ENCODE results near the gene EBPL.

EBPL gene

DNA sequence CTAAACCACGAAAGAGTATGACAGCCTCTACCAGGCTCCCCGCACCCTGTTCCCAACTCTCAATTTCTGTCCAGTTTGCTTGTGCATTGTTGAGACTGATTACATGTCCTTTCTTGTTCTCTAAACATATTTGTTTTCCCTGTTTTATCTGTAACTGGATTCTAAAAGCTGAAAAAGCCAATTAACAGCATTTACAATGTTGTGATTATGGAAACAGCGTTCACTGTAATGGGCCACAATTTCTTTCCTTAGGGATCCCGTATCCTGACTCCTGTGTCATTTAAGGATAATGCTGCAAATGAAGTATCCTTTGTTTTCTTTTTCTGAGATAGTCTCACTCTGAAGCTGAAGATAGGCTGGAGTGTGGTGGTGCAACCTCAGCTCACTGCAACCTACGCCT is 20.5 kb downstream of the EBPL start:
- no peak for DNase-seq

DNA sequence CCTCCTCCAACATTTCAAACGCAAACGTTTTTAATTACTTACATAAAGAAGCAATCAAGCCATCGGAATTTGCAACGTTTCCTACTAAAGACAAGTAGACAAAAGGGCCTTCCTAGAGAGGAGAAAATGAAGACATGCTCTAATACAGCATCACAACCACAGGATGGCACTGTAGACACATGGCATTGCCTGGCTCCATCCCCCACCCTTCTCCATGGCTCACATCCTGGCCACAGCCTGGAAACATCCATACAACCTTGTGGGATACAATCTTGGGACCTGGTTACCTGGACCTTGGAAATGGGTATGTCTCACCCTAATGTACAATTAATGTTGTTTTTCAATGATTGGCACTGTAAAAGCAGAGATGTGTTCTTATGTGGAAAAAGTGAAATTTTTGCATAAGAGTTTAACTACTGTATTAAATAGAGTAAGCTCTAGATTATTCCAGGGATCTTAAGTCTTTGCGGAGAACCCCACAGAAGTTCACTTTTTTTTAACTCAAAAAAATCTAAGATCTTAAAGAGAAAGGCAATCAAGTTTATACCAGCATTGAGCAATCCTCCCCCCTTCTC is 21.5 kb downstream of the EBPL start:
- no peak for DNase-seq

DNA sequence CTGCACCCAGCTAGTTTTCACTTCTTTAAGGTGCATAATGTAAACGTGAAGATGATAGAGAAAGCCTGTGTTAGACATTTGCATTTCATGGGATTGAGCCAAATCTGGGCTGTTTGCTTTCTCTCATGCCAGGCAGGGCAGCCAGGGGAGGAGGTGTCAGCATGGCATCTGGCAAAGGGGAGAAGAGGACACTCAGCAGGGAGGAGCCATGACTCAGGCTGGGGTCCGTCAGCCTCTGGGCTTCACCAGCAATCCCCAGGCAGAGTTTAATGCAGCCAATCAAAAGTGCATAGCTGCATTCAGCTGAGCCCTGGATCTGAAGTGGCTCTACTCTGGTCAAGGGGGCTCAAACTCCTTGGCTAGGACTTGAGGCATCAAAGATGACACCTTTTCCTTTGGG is 23.5 kb downstream of the EBPL start:
- DNase-seq, result no peak

DNA sequence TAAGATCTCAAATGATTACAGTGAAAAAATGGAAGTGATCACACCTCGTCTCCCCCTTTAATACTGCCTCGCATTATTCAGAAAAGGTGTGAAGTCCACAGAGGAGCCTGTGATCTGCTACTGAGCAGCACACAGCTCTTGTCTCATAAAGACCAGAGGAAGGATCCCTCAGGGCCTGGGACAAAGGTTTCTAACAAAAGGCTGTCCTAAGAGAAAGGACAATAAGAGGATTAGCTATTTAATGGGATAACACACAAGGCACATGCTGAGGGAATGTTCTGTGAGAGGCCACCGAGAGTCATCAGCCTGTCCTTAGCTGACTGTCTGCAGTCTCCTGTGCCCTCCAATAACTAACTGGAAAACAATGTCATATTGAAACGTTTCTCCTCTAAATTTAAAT is 26.7 kb downstream of the EBPL start:
- DNase-seq, result no peak

DNA sequence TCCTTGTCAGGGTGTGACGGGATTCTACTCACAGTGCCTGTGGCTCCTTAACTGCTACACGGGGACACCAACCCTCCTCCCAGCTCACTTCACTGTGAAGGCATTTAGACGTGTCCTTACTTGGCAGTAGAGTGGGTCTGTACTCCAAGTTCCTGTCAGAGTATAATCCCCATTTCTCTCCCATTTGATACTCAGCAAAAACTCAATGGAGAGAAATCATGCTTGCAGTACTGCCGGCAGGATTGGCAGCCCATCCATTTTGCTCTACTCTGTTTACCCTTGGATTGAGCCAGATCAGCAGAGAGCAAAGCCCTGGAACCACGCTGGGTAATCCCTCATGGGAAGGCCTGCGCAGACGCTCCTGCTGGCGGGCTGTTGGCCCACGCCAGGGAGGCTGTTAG is 34.0 kb downstream of the EBPL start:
- DNase-seq, result no peak

DNA sequence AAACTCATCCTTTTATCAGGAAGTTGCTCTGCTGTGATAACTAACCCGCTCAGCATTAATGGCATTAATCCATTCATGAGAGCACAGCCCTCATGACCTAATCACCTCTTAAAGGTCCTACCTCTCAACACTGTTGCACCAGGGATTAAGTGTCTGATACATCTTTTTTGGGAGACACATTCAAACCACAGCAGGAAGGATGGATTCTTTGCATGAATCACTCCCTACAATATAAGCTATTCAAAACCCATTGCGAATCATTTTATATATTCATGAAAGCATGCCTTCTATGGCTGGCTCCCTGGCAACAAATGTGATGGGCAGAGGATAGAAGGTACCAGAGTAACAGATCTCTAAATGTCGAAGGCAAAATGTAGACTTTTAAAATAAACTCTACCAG is 35.4 kb downstream of the EBPL start:
- DNase-seq, result no peak

DNA sequence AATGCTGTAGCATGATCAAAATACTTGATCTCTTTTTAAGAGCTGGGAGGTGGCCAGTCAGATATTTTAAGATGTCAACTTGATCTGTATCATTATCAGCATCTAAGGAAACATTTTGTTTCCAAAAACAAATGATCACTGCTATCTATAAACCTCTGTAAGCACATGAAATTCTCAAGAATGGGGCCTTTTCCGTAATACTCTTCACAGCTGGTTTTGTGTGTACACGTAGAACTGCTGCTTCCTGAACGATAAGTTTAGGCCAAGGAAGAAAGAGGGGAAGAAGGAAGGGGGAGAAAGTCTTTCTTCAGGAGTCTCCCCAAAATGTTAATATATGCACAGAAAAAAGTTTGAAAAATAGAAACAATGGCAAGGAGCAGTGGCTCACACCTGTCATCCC is 37.3 kb downstream of the EBPL start:
- DNase-seq, result no peak

DNA sequence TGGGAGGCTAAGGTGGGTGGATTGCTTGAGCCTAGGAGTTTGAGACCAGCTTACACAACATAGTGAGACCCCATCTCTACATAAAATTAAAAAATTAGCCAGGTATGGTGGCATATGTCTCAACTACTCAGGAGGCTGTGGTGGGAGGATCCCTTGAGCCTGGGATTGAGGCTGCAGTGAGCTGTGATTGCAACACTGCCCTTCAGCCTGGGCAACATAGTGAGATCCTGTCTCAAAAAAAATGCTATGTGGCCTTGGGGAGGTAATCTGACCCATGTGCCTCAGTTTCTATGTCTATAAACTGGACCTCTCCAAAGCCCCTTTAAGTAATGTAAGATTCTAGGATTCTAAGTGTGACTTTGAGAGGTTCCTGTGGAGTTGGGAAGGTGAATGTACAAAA is 37.8 kb downstream of the EBPL start:
- DNase-seq, result no peak

DNA sequence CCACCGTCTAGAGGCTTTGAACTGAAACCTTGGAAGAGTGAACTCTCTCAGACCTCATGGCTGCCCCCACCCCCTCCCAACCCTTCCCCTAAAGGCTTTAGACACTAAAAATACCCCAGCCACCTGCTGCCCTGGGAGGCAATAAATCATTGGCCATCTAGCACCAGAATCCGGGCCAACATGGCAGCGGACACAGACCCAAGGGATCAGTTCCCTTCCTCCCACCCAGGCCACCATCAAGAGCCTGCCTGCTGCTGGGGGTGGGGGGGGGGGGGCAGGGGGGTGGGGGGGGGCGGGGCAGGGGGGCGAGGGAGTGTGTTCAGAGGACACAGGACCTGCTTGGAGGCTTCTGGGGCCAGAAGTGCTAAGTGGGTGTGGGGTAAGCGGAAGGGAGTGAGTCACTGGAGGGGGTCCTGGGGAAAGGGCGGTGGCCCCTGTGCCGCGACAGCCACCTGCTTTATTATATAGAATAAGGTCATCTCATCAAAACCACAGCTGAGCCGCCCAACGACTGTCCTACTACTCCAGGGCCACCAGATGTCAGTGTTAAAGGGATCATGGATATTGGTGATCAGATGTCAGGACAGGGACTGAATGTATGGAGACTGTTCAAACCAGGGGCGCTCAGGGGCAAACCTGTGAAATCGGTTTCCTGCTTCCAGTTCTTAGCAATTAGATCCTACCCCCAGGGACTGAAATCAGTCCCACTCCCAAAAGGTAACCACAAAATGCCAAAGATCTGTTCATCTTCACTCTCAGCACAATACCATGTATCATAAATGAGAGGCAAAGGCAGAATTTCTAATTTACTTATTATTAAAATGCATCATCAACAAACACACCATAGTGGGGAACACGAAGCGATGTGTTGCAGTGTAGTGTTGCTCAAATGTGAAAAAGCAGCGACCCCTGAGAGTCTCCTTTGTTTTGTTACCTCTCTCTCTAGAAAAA is 38.7 kb downstream of the EBPL start:
- DNase-seq, result no peak

DNA sequence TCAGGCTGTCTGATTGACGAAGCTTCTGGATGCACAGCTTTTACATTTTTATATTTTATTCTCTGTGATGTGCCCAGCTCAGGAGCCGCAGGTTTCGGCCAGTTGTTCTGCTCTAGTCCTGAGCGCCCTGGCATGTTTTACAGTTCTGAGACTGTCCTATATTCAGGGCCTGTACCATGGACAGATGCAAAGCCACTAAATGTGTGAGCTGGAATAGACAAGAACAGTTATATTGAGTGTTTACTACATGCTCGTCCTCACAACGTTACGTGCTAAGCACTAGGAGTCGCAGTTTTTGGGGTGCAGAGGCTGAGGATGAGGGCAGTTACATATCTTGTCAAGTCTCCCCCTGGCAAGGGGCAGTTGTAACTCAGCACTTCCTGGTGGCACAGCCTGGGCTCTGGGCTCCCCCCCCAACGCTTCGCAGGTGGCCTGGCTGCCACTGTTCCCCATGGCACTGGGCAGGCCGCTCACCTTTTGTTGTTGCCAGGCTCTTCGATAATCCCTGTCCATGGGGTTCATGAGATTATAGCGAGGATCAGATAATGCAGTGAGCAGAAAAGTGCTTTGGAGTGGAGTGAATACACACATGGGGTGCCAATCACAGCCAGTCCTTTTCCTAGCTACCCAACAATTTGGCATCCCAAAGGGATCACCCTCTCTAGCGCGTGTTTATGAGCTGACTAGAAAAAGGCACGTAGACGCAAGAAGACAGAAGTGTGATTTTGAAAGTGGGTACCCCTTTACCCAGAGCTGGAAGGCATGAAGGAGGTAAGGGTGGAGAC is 39.5 kb downstream of the EBPL start:
- no peak for DNase-seq

DNA sequence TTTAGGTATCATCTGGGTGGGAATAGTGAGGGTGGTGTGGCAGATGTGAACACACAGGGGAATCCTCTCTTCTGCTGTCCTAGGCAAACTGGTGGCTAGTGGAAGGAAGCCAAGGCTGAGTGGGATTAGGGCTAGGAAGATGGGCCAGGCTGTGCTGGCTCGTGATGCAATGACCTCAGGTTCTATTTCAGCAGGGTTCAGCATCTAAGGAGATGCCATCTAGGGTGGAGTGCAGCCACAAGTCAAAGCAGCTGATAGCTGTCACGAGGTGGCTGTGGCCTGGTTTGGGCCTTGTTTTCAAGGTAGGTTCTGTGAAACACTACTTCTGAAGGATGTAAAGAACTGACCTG is 41.3 kb downstream of the EBPL start:
- DNase-seq, result no peak

DNA sequence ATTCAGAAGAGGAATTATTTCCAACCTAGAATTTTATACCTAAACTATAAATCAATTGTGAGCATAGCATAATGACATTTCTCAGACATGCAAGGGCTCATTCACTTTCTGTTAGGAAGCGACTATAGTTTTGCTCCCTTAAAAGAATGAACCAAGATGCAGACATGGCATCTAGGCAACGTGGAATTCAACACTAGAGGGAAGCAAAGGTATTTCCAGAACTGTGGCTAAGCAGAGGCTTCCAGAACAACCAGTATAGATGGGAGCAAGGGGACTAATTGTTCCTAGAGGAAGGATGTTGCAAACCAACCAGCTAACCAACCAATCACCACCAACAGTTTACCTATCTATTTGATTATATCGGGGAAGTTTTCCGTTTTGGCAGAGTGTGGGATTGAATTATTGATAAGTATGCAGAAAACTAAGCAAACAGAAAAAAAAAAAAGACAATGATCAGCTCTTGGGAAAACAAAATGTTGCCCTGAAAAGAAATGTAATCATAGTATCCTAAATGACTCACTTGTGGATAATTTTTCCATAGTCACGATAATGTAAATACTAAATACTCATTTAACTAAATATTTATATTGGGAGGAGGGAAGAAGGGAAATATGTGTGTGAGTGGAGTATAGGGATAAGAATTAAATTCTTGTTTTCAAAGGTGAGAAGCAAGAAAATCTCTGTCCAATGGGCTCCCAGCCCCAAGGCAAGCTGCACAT is 41.9 kb downstream of the EBPL start:
- DNase-seq, result no peak

DNA sequence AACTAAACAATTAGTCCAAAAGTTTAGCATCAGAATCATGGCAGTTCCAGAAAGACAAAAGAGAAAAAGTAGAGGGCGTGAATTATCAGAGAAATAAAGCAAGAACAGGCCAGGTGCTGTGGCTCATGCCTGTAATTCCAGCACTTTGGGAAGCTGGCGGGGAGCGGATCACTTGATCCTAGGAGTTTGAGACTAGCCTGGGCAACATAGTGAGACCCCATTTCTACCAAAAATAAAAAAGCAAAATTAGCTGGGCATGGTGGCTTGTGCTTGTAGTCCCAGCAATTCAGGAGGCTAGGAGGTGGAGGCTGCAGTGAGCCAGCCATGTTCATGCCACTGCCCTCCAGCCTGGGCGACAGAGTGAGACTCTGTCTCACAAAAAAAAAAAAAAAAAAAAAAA is 44.6 kb downstream of the EBPL start:
- no peak for DNase-seq

DNA sequence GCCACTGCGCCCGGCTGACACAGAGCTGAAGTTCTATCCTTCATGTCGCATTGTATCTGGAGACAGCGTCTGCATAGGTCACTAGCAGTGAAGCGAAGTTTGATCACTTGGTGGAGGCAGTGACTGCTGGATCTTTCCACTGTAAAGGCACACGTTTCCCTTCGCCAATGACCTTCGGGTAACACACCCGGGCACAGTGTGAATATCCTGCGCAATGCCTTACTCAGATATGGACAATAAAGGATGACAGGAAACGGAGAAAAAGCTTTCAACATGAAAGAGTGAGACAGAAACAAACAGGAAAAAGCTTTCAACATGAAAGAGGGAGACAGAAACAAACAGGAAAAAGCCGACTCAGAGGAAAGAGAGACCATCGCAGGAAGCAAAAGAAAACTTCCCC is 45.8 kb downstream of the EBPL start:
- no peak for DNase-seq

DNA sequence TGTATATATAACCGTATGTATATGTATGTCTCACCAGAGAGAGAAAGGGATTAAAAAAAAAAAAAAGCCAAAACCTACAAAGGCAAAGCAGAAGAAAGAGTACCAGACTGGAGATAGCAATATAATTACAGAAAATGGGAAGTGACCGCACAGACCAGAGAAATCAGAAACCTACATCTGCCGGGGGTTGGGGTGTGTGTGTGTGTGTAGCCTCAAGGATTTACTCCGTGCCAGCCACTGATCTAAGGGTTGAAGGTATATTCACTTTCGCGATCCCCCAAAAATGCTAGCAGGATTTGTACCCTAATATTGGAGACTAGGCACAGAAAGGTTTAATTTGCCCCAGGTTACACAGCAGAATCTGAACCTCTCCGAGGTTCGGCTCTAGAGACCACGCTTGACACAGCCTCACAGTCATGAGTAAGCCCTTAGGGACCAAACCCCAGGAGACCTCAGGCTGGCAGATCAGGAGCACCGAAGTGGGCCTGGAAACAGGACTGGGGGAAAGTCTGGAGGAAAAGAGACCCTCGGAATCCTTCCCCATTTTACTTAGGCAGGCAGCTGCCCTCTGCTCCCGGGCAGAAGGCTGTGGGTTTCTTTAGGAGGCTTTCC is 48.1 kb downstream of the EBPL start:
- DNase-seq, result no peak

DNA sequence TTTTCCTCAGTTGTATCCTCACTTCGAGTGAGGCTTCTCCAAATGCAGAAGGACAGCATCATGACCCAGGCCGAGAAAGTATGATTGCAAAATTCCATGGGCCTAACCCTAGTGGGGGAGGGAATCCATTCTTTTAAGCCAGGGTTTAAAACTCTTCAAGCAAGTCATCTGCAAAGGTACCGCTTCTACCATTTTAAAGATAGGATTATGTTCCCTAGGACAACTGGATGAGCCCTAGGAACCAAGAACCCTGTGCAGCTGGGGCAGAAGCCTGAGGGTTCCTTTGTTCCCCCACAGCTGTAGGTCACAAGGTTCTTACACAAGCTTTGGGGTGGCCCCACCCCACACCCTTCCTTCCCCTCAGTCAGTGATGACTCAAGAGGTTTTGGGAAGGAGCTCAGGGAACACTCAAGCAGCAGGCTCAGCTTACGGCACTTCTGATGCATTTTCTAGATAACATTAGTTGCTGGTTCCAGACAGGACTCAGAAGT is 49.4 kb downstream of the EBPL start:
- DNase-seq, result no peak

DNA sequence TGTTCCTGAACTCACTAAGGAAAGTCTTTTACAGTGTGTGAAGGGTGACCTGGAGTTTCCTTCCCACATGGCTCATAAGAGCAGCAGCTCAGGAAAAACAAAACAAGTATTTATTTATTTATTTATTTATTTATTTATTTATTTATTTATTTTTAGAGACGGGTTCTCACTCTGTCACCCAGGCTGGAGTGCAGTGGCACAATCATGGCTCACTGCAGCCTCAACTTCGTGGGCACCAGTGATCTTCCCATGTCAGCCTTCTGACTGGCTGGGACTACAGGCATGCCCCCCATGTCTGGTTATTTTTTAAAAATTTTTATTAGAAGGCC is 52.6 kb downstream of the EBPL start:
- DNase-seq, result no peak

DNA sequence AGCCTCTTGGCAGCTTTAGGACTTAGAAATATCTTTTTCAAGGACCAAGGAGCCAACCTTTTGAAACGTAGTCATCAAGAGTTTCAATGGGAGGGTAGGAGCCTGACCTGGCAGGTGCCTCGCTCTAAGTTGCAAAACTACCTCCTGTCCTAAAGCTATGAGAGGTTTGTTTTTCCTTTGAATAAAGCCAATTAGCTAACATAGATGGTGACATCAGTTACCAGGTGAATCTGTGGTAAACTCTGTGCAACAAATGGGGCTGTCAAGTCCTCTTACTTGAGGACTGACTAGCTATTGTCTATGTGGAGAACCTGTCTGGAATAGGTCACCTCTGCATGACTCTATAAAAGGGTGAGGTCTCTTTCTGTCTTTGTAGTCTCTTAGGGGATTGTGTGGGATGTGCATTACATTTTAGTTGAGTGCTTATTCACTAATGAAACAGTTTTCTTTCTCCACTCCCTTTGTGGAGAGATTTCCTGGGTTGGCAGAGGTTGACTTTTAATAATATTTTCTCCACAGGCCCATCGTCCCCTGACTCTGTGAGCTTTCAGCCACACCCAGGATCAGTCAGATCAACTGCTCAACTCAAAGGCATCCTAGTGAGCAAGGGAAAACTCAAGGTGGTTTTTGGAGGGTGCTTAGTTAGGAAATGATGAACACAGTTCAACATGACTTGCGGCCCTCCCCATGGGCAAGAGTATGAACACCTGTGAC is 53.1 kb downstream of the EBPL start:
- no peak for DNase-seq

DNA sequence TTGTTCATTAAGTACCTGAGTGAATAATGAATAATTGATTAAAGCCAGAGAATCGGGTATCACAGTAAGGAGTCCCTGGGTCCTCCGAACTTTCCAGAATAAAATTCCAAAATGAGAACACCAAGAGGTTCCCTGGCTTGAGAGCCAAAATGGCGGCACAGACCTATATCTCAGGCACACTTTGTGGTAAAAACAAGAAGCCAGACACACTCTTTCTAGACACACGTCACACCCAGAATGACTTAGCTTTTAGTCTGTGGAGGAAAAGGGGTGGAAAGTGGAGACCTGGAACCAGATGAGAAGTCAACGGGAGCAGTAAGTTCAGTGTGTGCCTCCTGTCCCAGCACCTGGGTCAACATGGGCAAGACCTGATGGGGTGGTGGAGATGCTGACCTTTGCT is 54.6 kb downstream of the EBPL start:
- DNase-seq, result no peak

DNA sequence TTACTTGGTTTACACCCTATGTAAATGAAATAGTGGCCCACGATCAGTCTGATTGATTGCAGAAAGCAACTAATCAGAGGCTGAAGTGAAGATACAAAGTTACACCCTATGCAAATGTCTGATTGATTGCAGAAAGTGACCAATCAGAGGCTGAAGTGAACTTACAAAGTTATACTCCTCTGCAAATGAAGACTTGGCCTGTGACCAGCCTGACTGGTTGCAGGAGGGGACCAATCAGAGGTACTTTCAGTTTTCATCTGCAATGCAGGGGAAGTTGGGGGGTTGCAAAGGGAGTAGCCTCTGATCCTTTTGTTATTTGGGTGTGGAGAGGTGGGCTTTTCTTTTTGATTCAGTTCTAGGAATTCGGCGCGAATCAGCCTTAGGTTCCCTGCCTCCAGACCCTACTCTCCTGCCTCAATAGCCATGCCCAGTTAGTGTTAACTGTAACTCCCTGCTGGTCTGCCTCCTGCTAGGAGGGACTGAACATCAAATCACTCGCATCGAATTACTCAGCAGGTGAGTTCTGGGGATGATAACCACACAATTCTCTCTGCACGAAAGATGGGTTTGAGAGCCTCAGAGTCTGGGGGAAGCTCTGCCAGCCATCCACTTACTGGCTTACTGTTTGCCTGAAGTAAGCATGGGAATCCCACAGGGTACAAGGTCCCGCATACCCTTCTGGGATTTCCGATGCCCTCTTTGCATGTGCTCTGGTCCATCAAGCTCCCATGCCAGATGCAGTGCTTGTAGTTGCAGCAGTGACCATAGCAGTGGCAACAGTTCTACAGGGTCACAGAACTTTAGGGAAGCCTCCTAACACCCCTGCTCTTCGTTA is 55.5 kb downstream of the EBPL start:
- DNase-seq, result no peak

DNA sequence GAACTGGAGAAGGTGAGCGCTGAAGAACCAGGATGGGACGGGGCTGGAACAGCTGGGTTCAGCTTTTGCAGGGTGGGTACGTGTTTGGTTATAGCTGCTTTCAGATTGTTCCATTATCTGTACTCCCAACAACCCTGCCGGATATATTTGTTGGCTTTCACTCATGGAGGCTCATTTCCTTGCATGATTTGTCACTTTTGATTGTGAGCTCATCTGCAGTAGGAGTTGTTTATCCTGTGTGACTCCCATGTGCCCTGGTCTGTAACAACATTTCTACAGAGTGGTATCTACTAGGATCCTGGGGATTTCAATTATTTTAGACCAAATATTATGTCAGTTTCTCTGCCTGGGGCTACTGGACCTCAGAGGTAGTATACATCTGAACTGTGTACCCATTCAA is 57.6 kb downstream of the EBPL start:
- no peak for DNase-seq
